Immature natural killer cell (primary cell): ENCODE results near the gene KDM8. TPM values are rescaled to one million over a fixed set of nuclear protein-coding genes. Genes with fewer than 3 reads are reported as not detected.

Experiments
- DNase-seq, 3 donors: peaks; one replicate each; pipeline ENCODE4 v3.0.0; 2022; ENCODE audit warnings: mixed read lengths in 1 of 3
- H3K27ac Mint-ChIP-seq, 6 donors: one replicate each; pipeline ENCODE4 v1.8.0; 2020; ENCODE audit warnings: mixed read lengths in 6 of 6, mild to moderate bottlenecking in 5 of 6, inconsistent platforms in 4 of 6, moderate library complexity in 3 of 6
- H3K27me3 Mint-ChIP-seq, 3 donors: one replicate each; pipeline ENCODE4 v1.8.0; 2020 to 2021; ENCODE audit warnings: low read depth in 3 of 3, mild to moderate bottlenecking in 3 of 3, mixed read lengths in 3 of 3, moderate library complexity in 3 of 3, inconsistent platforms in 1 of 3
- H3K36me3 Mint-ChIP-seq, 3 donors: one replicate each; pipeline ENCODE4 v1.8.0; 2020; ENCODE audit warnings: mixed read lengths in 3 of 3, inconsistent platforms in 2 of 3, mild to moderate bottlenecking in 2 of 3
- H3K4me1 Mint-ChIP-seq, 2 donors: one replicate each; pipeline ENCODE4 v1.8.0; 2020; ENCODE audit warnings: inconsistent platforms in 2 of 2, mild to moderate bottlenecking in 2 of 2, mixed read lengths in 2 of 2, moderate library complexity in 1 of 2
- H3K4me3 Mint-ChIP-seq, 5 donors: one replicate each; pipeline ENCODE4 v1.8.0; 2020; ENCODE audit warnings: mild to moderate bottlenecking in 5 of 5, mixed read lengths in 5 of 5, inconsistent platforms in 3 of 5, moderate library complexity in 3 of 5
- H3K9me3 Mint-ChIP-seq, 6 donors: one replicate each; pipeline ENCODE4 v1.8.0; 2020; ENCODE audit warnings: mild to moderate bottlenecking in 6 of 6, mixed read lengths in 6 of 6, inconsistent platforms in 4 of 6, moderate library complexity in 3 of 6
- polyA plus RNA-seq, 3 donors: library from polyadenylated mRNA; unstranded; fragments of 300-500 nt; fragmentation: Illumina TruSeq; gene quantifications; one replicate each; pipeline ENCODE4 v1.2.3, GENCODE V29; 2021

The KDM8 gene
- polyA plus RNA-seq, 3 donors from 2014 or later: 4.3 to 6.2 (median 5.1) TPM

- no peak for DNase-seq
- H3K27me3 Mint-ChIP-seq: no peaks in the 10 kb centered on the region
- H3K4me3 Mint-ChIP-seq: no peak overlapping the region
- peaks cover 16 to 18% of the 10 kb centered on the region in 2 donors for H3K4me1 Mint-ChIP-seq
- H3K36me3 Mint-ChIP-seq: peaks cover 0 to 7% (median 4%) of the 10 kb centered on the region in 3 donors
- peak overlapping the region in 3 of 6 donors; percentile 19 to 64 (median 46) for H3K27ac Mint-ChIP-seq
- H3K9me3 Mint-ChIP-seq: no peaks in the 10 kb centered on the region
Observed at GRCh38 chr16:27222249-27223225, 19.2 kb downstream of the KDM8 start.

DNA sequence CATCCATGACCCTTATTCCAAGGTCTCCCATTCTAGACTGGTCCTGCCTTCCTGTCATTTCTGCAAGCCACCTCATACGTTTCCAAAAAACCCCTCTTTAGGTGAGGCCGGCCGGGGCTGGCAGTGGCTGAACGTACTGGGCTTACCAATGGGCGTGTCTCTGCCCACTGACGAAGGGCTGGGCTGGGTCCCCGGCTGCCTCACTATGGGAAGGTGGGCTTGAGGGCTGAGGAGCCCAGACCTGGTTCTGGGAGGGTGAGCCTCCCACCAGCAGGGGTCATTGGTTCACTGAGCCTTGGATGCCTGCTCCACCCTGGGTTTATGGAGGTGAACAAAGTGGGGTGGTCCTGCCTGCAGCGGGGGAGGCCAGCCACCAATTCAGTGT is 19.9 kb downstream of the KDM8 start:
- DNase-seq: no peak

DNA sequence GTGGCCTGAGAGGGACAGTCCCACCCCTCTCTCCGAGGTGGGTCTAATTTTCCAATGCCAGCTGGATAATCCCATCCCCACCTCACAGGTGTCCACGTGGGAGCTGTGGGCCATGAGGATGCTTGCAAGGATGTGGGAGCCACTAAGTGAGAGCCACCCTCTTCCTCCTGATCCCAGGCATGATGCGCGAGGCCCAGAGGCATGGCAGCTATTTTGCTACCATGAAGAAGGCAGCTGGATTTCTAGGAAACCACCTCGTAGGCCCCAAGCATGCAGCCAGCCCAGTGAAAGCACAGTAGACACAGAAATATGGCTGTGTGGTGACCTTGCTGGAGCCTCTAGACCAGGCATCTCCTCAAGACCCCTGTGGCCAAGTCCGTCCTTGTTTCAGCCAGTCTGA is 20.4 kb downstream of the KDM8 start:
- no peak for DNase-seq
- Mint-ChIP-seq H3K9me3 (no peaks in the 10 kb centered on the region), H3K4me3 (no peak overlapping the region), H3K27ac (peak overlapping the region in 2 of 6 donors; percentile 18 to 57), H3K36me3 (peaks cover 0 to 7% (median 4%) of the 10 kb centered on the region in 3 donors), H3K27me3 (no peaks in the 10 kb centered on the region), H3K4me1 (peaks cover 16 to 18% of the 10 kb centered on the region in 2 donors)

More for the DNA sequence above, 19.9 kb downstream of the KDM8 start:
- Mint-ChIP-seq H3K36me3 (peaks cover 0 to 7% (median 4%) of the 10 kb centered on the region in 3 donors), H3K4me3 (no peak overlapping the region), H3K27me3 (no peaks in the 10 kb centered on the region), H3K9me3 (no peaks in the 10 kb centered on the region), H3K27ac (no peak overlapping the region), H3K4me1 (peaks cover 16 to 18% of the 10 kb centered on the region in 2 donors)

GRCh38 chr16:27224271-27224737 is 21.0 kb downstream of the KDM8 start:
- no peak for DNase-seq
- Mint-ChIP-seq H3K27ac (peak overlapping the region in 3 of 6 donors; percentile 18 to 86 (median 26)), H3K36me3 (peaks cover 0 to 7% (median 4%) of the 10 kb centered on the region in 3 donors), H3K9me3 (no peaks in the 10 kb centered on the region), H3K4me3 (no peak overlapping the region), H3K4me1 (peaks cover 18% of the 10 kb centered on the region in 2 donors), H3K27me3 (no peaks in the 10 kb centered on the region)

GRCh38 chr16:27224741-27225300 is 21.5 kb downstream of the KDM8 start:
- H3K27ac Mint-ChIP-seq: peak overlapping the region in 3 of 6 donors; percentile 71 to 87 (median 82)

GRCh38 chr16:27225536-27226360 is 22.4 kb downstream of the KDM8 start:
- H3K4me1 Mint-ChIP-seq: peaks cover 25 to 28% of the 10 kb centered on the region in 2 donors
- peaks cover 0 to 7% (median 4%) of the 10 kb centered on the region in 3 donors for H3K36me3 Mint-ChIP-seq
- H3K9me3 Mint-ChIP-seq: no peaks in the 10 kb centered on the region
- peak overlapping the region; percentile 67 to 94 (median 82) for H3K27ac Mint-ChIP-seq
- peaks cover 0 to 3% (median 0%) of the 10 kb centered on the region in 3 donors for H3K27me3 Mint-ChIP-seq
- peak overlapping the region; percentile 39 to 71 (median 49) for H3K4me3 Mint-ChIP-seq
- no peak for DNase-seq

More at GRCh38 chr16:27224741-27225300, 21.5 kb downstream of the KDM8 start:
- Mint-ChIP-seq H3K27me3 (no peaks in the 10 kb centered on the region), H3K4me3 (no peak overlapping the region), H3K9me3 (no peaks in the 10 kb centered on the region), H3K4me1 (peaks cover 18 to 22% of the 10 kb centered on the region in 2 donors), H3K36me3 (peaks cover 0 to 7% (median 4%) of the 10 kb centered on the region in 3 donors)
- no peak for DNase-seq

GRCh38 chr16:27226476-27226875 is 23.1 kb downstream of the KDM8 start:
- Mint-ChIP-seq H3K27me3 (peaks cover 0 to 7% (median 2%) of the 10 kb centered on the region in 3 donors), H3K27ac (peak overlapping the region; percentile 67 to 94 (median 82)), H3K36me3 (peaks cover 0 to 7% (median 7%) of the 10 kb centered on the region in 3 donors), H3K9me3 (no peaks in the 10 kb centered on the region), H3K4me3 (peak overlapping the region; percentile 34 to 71 (median 49)), H3K4me1 (peaks cover 32 to 35% of the 10 kb centered on the region in 2 donors)
- DNase-seq: no peak

DNA sequence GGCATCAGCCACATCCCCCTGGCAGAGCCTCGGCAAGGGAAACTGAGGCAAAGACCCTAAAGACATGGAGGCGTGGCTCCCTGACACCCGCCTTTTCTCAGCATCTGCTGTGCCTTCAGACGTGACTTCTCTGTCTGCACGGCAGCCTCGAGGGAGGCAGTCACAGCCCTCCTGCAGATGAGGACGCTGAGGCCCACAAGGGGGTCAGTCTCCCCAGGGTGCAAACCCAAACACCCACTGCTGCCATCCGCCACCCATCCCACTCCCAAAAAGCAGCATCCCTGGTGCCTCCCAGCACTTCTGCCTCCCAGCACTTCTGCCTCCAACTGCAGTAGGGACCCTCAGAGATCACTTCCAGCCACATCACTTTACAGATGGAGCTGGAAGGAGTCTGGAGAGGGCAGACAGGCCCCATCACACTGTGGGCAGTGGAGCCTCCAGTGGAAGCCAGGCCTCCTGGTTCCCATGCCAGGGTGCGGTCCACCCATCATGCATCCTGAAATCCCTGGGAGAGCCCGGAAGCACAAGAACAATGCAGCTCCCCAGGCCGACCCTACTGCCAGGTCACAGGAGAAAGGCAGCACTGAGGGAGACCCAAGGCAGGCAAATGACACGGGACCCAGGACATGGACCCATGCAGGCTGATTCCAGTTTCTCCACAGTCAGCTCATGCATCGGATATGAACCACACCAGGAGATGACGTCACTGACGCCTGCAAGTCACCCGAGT is 23.8 kb downstream of the KDM8 start:
- H3K36me3 Mint-ChIP-seq: peaks cover 0 to 8% (median 7%) of the 10 kb centered on the region in 3 donors
- H3K4me3 Mint-ChIP-seq: peak overlapping the region in 2 of 5 donors; percentile 13 to 44
- DNase-seq: no peak
- H3K4me1 Mint-ChIP-seq: peaks cover 39 to 42% of the 10 kb centered on the region in 2 donors
- H3K27ac Mint-ChIP-seq: peak overlapping the region in 4 of 6 donors; percentile 31 to 65 (median 50)
- H3K27me3 Mint-ChIP-seq: peaks cover 0 to 7% (median 2%) of the 10 kb centered on the region in 3 donors
- H3K9me3 Mint-ChIP-seq: no peaks in the 10 kb centered on the region

DNA sequence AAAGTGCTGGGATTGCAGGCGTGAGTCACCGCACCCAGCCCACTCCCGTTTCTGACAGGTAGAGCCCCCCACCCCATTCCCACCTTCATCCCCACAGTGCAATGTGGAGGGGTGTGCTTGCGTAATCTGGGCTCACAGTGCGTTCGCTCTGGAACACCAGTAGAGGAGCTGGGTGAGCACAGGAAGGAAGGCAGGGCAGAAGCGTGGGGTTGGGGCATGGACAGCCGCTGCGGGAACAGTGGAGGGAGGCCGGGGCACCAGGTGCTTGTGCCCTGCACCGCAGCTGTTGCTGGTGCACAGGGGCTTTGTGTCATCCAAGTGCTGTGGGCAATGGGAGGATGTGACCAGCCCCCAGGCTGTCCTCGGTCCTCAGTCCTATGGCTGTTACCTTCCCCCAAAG is 24.7 kb downstream of the KDM8 start:
- H3K4me3 Mint-ChIP-seq: no peak overlapping the region
- H3K4me1 Mint-ChIP-seq: peaks cover 48 to 51% of the 10 kb centered on the region in 2 donors
- peaks cover 0 to 7% (median 2%) of the 10 kb centered on the region in 3 donors for H3K27me3 Mint-ChIP-seq
- H3K36me3 Mint-ChIP-seq: peaks cover 0 to 9% (median 7%) of the 10 kb centered on the region in 3 donors
- no peaks in the 10 kb centered on the region for H3K9me3 Mint-ChIP-seq
- H3K27ac Mint-ChIP-seq: peak overlapping the region in 3 of 6 donors; percentile 16 to 67 (median 34)
- no peak for DNase-seq

GRCh38 chr16:27228621-27229501 is 25.5 kb downstream of the KDM8 start:
- Mint-ChIP-seq H3K27me3 (peaks cover 0 to 7% (median 2%) of the 10 kb centered on the region in 3 donors), H3K9me3 (no peaks in the 10 kb centered on the region), H3K4me3 (peak overlapping the region in 1 of 5 donors; percentile 2), H3K36me3 (peaks cover 0 to 9% (median 7%) of the 10 kb centered on the region in 3 donors), H3K27ac (no peak overlapping the region), H3K4me1 (peaks cover 56 to 58% of the 10 kb centered on the region in 2 donors)
- DNase-seq: no peak

DNA sequence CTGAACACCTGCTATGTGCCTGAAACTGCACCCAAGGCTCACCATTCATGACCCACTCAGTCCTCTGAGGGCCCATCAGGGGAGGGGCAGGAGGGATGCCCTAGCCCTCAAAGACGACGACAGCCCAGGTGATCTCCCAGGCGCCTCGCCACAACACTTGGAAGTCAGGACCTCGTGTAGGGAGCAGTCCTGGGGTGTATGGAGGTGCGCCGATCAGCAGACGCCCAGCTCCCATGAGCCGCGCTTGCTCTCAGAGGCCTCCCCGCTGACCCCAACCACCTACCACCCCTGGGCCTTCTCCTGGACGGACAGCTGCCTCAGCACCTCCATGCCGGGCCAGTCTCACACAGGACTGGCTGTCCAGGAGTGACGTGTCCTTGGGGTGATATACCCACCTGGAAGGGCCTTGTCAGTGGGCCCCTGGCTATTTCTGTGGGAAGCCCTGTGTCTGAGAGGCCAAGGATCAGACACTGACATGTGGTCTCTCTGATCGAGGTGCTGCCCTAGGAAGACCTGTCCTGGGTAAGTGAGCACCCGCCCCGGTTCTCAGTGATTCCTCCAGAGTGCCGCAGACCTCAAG is 26.7 kb downstream of the KDM8 start:
- DNase-seq: no peak
- H3K4me3 Mint-ChIP-seq: peak overlapping the region; percentile 65 to 80 (median 78)
- peaks cover 0 to 11% (median 10%) of the 10 kb centered on the region in 3 donors for H3K36me3 Mint-ChIP-seq
- peak overlapping the region; percentile 91 to 100 (median 98) for H3K27ac Mint-ChIP-seq
- H3K27me3 Mint-ChIP-seq: peaks cover 0 to 8% (median 3%) of the 10 kb centered on the region in 3 donors
- no peaks in the 10 kb centered on the region for H3K9me3 Mint-ChIP-seq
- H3K4me1 Mint-ChIP-seq: peaks cover 67 to 69% of the 10 kb centered on the region in 2 donors
